K562 (cell line): ENCODE measurements around the gene CCDC174. TPM values are rescaled to one million over a fixed set of nuclear protein-coding genes. Genes with fewer than 3 reads are reported as not detected.

Experiments
- ASH1L ChIP-seq: fragments of 450-650 bp; IDR thresholded peaks from 2 replicates; pipeline ENCODE4 v1.6.1; 2018; ENCODE audit warnings: borderline replicate concordance, mild to moderate bottlenecking, low read depth; ENCODE audit not compliant: partially characterized antibody
- HDAC2 ChIP-seq: fragments of 450-650 bp; IDR thresholded peaks from 2 replicates; pipeline ENCODE4 v1.6.1; 2016; ENCODE audit warnings: mild to moderate bottlenecking
- IFI16 ChIP-seq: fragments of 250-450 bp; sonication (Bioruptor Pico); IDR thresholded peaks from 2 replicates; pipeline ENCODE4 v2.1.2; 2022; ENCODE audit warnings: mild to moderate bottlenecking, inconsistent platforms
- MCM7 ChIP-seq, 2 experiments: fragments of 450-650 bp; IDR thresholded peaks; 2 replicates each; pipeline ENCODE4 v1.6.1; 2016 to 2018
- MTA2 ChIP-seq: fragments of 450-650 bp; IDR thresholded peaks from 2 replicates; pipeline ENCODE4 v1.6.1; 2016; ENCODE audit warnings: low read depth
- NFIC ChIP-seq: fragments of 450-650 bp; IDR thresholded peaks from 2 replicates; pipeline ENCODE4 v1.6.1; 2017; ENCODE audit warnings: mild to moderate bottlenecking, inconsistent platforms
- PHF21A ChIP-seq: fragments of 450-650 bp; IDR thresholded peaks from 2 replicates; pipeline ENCODE4 v1.6.1; 2017; ENCODE audit warnings: low read depth, borderline replicate concordance
- PHF8 ChIP-seq: fragments of 200-600 bp; sonication (generic); IDR thresholded peaks from 2 replicates; pipeline ENCODE4 v1.6.1; 2012; ENCODE audit warnings: mixed run types, mild to moderate bottlenecking, inconsistent platforms, low read length, moderate library complexity, borderline replicate concordance
- REST ChIP-seq, 2 experiments: fragments of 450-650 bp; formaldehyde crosslinking in 1 of 2; IDR thresholded peaks; 2 replicates each; pipeline versions ENCODE4 v1.4.0 to v1.6.1; 2014 to 2020; ENCODE audit warnings: mild to moderate bottlenecking in 2 of 2, borderline replicate concordance in 1 of 2, low read depth in 1 of 2
- TCF15 ChIP-seq: fragments of 250-450 bp; sonication (Bioruptor Pico); IDR thresholded peaks from 2 replicates; pipeline ENCODE4 v1.8.0; 2022; ENCODE audit warnings: moderate library complexity, mild to moderate bottlenecking, inconsistent platforms
- TCF7L2 ChIP-seq: fragments of 150-350 bp; IDR thresholded peaks from 2 replicates; pipeline ENCODE4 v1.6.1; 2016; ENCODE audit warnings: low read depth, mild to moderate bottlenecking, low read length, moderate library complexity
- ZKSCAN1 ChIP-seq: fragments of 150-350 bp; IDR thresholded peaks from 2 replicates; pipeline ENCODE4 v1.6.1; 2016; ENCODE audit warnings: low read depth, low read length
- ZKSCAN8 ChIP-seq: fragments of 200-800 bp; sonication (Bioruptor generic); IDR thresholded peaks from 2 replicates; pipeline ENCODE4 v1.6.1; 2016; ENCODE audit warnings: missing genetic modification characterization, missing compliant biosample characterization
- ZNF354B ChIP-seq: fragments of 250-450 bp; sonication (Bioruptor Pico); IDR thresholded peaks from 2 replicates; pipeline ENCODE4 v1.4.0; 2020
- polyA plus RNA-seq, 8 experiments: library from polyadenylated mRNA; depleted of rRNA in 4 of 8; stranded (reverse) in 5 of 8; unstranded in 3 of 8; fragments of >200 nt; fragmentation: Nextera tagmentation in 2 of 8; fragmentation: Illumina TruSeq in 1 of 8; extraction: Ambion mirVana in 2 of 8; extraction: Trizol in 1 of 8; gene quantifications; 2 replicates each; pipeline versions ENCODE4 v1.2.1 to v1.2.3, GENCODE V29; 2011 to 2014; ENCODE audit warnings: inconsistent platforms in 1 of 8, missing spikeins in 1 of 8
- total RNA-seq, 7 experiments: library from RNA; depleted of rRNA in 6 of 7; stranded (reverse); fragments of >200 nt in 6 of 7; fragmentation: Illumina TruSeq in 2 of 7; extraction: Trizol in 2 of 7; gene quantifications; 2 replicates each; pipeline versions ENCODE4 v1.2.1 to v1.2.3, GENCODE V29; 2011 to 2021; ENCODE audit warnings: low replicate concordance in 1 of 7
- TF ChIP-seq, protein P1 (sequence below): fragments of 250-450 bp; sonication (Bioruptor Pico); IDR thresholded peaks from 2 replicates; pipeline ENCODE4 v1.4.0; 2020; ENCODE audit warnings: mild to moderate bottlenecking, moderate library complexity
- TF ChIP-seq, protein P2 (sequence below): fragments of 250-450 bp; sonication (Bioruptor Pico); IDR thresholded peaks from 2 replicates; pipeline ENCODE4 v1.5.1; 2021; ENCODE audit warnings: mild to moderate bottlenecking

The CCDC174 gene
- total and polyA plus RNA-seq, 9 of the 15 experiments (the other 6 are each of a cell fraction or from before 2014, with no cell fraction given): 7.4 to 41.0 (median 28.5) TPM

GRCh38 chr3:14651440-14652251 lies at the start of gene CCDC174 (continued):
- TF ChIP-seq REST (IDR thresholded peaks at IDR 0.05; ENCODE audit: borderline replicate concordance) (no peak), REST (CRISPR knock-in tag; IDR thresholded peaks at IDR 0.05; ENCODE audit: low read depth) (peak; percentile 53), ZNF354B (CRISPR knock-in tag) (no peak), PHF8 (peak; percentile 99), MTA2 (no peak; the same call in none of the 2 replicates), ZKSCAN8 (no peak; the same call in 1 of the 2 replicates), PHF21A (no peak), IFI16 (CRISPR knock-in tag) (no peak), TCF15 (no peak), HDAC2 (0 out of 2 replicates have a peak, but pooled peaks have one; percentile 36), ASH1L (peak; percentile 88), TCF7L2 (no peak), NFIC (peak; percentile 49; the same call in 1 of the 2 replicates), MCM7 (IDR thresholded peaks at IDR 0.05) (no peak), ZKSCAN1 (no peak; the same call in 1 of the 2 replicates)
- TF ChIP-seq, protein P1, sequence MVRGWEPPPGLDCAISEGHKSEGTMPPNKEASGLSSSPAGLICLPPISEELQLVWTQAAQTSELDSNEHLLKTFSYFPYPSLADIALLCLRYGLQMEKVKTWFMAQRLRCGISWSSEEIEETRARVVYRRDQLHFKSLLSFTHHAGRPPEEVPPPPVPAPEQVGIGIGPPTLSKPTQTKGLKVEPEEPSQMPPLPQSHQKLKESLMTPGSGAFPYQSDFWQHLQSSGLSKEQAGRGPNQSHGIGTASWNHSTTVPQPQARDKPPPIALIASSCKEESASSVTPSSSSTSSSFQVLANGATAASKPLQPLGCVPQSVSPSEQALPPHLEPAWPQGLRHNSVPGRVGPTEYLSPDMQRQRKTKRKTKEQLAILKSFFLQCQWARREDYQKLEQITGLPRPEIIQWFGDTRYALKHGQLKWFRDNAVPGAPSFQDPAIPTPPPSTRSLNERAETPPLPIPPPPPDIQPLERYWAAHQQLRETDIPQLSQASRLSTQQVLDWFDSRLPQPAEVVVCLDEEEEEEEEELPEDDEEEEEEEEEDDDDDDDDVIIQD (CRISPR knock-in tag): no peak
- TF ChIP-seq, protein P2, sequence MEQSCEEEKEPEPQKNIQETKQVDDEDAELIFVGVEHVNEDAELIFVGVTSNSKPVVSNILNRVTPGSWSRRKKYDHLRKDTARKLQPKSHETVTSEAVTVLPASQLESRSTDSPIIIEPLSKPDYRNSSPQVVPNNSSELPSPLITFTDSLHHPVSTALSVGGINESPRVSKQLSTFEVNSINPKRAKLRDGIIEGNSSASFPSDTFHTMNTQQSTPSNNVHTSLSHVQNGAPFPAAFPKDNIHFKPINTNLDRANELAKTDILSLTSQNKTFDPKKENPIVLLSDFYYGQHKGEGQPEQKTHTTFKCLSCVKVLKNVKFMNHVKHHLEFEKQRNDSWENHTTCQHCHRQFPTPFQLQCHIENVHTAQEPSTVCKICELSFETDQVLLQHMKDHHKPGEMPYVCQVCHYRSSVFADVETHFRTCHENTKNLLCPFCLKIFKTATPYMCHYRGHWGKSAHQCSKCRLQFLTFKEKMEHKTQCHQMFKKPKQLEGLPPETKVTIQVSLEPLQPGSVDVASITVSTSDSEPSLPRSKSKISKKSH (CRISPR knock-in tag): no peak
